ENCODE measurements around the gene GLYATL2.

Gene GLYATL2, protein sequence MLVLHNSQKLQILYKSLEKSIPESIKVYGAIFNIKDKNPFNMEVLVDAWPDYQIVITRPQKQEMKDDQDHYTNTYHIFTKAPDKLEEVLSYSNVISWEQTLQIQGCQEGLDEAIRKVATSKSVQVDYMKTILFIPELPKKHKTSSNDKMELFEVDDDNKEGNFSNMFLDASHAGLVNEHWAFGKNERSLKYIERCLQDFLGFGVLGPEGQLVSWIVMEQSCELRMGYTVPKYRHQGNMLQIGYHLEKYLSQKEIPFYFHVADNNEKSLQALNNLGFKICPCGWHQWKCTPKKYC

DNA sequence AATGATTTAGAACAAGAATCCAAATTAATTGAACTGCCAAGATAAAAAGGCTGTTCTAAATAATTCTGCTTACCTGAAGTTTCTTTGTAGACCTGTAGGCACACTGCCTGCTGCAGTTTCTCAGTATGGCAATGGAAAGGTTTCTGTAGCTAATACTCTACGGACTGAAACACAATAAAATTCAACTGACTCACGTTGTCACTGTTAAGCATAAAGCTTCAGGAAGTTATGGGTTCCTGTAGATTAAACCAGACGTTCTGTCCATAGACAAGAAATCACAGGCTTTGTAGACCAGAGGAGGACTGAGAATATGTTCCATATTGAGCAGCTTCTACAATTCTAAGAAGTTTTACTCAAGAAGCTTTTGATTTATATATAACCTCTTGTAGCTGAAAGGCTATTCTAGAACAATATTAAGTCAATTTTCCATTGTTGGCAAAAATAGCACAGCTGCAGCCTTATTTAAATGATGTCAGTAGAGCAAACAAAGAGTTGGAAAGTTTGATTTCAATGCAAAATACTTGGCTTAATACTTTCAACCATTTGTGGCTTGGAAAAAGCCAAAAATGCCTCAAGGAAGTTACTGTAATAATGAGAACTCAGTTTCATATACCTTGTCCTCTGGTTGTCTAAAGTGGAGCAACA is at the start of gene GLYATL2:
Gene GLYATL2, minus strand, starts transcription at position 344 of the 645 bp plus-strand sequence. CDS start 5,092 bp downstream, outside the sequence.
- no peak for DNase-seq (ENCODE audit: low read depth)

DNA sequence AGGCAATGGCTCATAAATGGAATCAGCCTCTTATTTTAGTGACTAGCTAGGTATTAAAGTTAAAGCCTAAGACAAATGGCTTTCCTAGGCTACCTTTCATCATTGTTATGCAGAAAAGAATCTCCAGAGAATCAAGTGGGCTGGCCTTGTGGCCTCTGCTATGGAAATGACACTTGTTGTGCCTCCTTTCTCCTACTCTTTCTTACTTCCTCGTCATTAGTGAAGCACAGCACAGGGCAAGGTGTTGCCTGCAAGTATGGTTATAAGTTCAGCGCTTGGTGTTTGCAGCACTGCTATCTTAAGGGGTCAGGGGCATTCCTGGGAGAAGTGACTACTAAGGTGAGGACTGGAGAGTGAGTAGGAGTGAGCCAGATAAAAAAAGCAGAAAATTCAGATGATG is 49.4 kb upstream of the GLYATL2 start:
- no peak for DNase-seq (ENCODE audit: low read depth)

- no peak for DNase-seq (ENCODE audit: low read depth)
These were observed 44.1 kb upstream of the GLYATL2 start for GRCh38 chr11:58888579-58888978.

DNA sequence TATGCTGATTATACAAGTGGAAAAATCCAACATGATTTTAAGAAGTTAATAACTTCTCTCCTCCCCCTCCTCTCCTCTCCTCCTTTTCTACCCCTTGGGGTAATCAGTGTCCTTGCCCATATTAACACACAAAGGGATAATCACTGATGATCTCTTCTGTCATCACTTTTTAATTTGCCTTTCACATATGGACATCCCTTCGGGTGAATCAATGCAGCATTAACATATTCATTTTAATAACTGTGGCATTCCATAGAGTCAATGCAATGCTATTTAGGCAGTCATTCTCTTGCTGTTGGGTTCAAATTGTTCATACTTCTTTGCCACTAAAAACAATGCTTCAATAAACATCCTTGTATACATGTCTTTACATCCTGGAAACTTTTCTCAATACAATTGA is 42.9 kb upstream of the GLYATL2 start:
- DNase-seq (ENCODE audit: low read depth), result no peak

- DNase-seq (ENCODE audit: low read depth), result no peak
These were observed 36.1 kb upstream of the GLYATL2 start for GRCh38 chr11:58880625-58881024.

GRCh38 chr11:58880166-58880565 is 35.7 kb upstream of the GLYATL2 start:
- no peak for DNase-seq (ENCODE audit: low read depth)

DNA sequence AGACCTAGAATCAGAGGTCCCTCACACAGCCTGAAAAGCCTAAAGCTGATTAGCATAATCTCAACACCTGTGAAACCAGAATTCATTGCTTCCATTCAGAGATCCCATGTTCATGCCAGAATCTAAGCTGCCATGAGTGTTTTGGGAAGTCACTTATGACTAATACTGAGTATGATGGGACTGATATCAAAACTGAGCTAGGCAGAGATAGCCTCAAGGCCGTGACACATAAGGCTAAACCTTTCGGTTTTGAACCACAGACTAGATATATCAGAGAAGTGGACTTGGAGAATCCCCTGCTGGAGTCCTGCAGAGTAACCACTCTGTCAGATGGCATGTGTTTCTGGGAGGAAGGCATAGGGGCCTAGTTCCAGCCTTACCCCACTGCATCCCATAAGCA is 23.1 kb upstream of the GLYATL2 start:
- DNase-seq (ENCODE audit: low read depth), result no peak

GRCh38 chr11:58866788-58867187 is 22.3 kb upstream of the GLYATL2 start:
- no peak for DNase-seq (ENCODE audit: low read depth)

DNA sequence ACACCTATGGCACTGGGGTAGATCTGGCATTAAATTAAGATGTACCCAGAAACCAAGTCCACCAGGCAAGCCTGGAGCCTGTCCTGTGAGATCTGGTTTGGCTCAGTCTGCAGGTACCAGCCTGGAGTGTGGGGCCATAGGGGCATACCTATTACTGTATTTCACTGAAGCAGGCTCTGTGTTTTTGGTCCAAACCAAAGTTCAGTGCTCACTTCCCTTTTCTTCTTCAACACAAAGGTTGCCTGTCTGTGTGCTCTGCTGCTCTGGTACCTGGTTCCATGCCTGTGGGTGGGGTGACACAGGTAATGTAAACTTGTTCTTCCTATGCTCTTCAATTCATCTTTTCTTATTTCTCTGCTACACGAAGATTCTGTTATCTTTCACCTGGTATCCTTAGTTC is 19.8 kb upstream of the GLYATL2 start:
- DNase-seq (ENCODE audit: low read depth), result no peak

- DNase-seq (ENCODE audit: low read depth), result no peak
These were observed 19.2 kb upstream of the GLYATL2 start for GRCh38 chr11:58863697-58864096.

DNA sequence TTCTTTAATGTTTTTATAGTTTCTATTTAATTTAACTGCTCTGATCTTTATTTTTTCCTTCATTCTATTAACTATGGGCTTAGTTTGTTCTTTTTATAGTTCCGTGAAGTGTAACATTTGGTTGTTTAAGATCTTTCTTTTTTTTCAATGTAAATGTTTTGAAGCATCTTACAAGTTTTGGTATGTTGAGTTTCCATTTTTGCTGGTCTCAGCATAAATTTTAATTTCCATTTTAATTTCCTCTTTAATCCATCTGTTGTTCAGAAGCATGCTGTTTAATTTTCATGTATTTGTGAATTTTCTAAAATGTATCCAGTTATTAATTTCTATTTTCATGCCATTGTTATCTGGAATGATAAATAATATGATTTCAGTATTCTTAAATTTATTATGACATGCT is 17.0 kb upstream of the GLYATL2 start:
- DNase-seq (ENCODE audit: low read depth), result no peak

- no peak for DNase-seq (ENCODE audit: low read depth)
These were observed 12.3 kb upstream of the GLYATL2 start for GRCh38 chr11:58856806-58857205.

DNA sequence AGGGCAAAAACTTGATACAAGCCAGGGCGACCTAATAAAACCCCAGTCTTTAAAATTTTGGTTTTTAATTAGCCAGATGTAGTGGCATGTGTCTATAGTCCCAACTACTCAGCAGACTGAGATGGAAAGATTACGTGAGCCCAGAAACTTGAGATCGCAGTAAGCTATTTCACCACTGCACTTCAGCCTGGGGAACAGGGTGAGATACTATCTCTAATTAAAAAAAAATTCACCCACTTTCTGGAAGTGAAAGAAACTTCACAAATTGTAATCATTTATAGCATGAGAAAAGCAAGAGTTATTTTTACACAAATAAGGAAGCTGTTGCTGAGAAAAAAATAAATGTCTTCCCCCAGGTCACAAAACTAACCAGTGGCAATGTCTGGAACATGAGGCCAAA is 882 bp upstream of the GLYATL2 start:
- no peak for DNase-seq (ENCODE audit: low read depth)

- DNase-seq (ENCODE audit: low read depth), result no peak
These were observed 6.7 kb downstream of the GLYATL2 start for GRCh38 chr11:58837707-58838388.

- no peak for DNase-seq (ENCODE audit: low read depth)
These were observed 12.4 kb downstream of the GLYATL2 start for GRCh38 chr11:58832056-58832645.

GRCh38 chr11:58830673-58831301 is 13.7 kb downstream of the GLYATL2 start:
- no peak for DNase-seq (ENCODE audit: low read depth)

DNA sequence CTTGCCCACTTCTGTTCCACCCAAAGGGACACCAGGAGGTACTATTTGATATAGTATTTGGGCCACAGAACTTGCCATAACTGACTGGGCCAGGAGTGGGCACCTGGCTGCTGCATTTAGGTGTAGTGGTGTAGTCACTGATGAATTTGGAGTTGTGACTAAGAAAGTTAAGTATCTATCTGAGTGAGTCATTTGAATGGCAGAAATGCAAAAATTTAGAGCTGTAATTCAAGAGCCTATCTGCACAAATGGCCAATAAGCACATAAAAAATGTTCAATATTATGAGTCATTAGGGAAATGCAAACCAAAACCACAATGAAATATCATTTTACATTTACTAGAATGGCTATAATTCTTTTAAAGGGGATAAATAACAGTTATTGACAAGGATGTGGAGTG is 14.7 kb downstream of the GLYATL2 start:
- peak; percentile 1 for DNase-seq (ENCODE audit: low read depth)

GRCh38 chr11:58813693-58814092 is 30.8 kb downstream of the GLYATL2 start:
- DNase-seq (ENCODE audit: low read depth), result no peak

- no peak for DNase-seq (ENCODE audit: low read depth)
These were observed 33.0 kb downstream of the GLYATL2 start for GRCh38 chr11:58811499-58811898.

DNA sequence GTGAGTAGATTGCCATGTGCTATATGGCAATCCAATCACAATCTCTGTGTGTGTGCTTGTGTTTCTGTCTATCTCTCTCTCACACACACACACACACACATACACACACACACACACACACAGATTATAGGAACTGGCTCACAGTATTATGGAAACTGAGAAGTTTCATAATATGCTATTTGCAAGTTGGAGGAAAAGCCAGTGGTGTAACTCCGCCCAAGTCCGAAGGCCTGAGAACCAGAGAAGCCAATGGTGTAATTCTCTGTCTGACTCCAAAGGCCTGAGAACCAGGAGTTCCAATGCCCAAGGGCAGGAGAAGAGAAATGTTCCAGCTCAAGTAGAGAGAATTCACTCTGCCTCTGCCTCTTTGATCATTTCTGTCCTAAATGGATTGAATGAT is 37.2 kb downstream of the GLYATL2 start:
- no peak for DNase-seq (ENCODE audit: low read depth)

DNA sequence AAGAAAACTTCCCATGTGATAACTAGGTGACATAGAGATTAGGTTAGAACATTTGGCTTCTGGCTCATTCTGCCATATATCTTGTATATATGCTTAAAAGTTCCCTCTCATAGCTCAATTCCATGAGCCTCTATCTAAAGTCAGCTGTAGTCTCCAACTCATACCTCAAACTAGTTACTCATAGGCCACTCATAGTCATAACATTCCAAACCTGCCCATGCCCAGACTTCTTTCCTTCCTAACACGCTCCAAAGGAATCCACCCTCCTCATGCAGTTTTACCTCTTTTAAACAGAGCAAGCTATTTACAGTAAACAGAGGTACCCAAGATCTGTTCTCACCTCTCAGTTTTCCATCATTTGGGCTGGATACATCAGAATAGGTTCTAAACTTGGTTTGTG is 39.4 kb downstream of the GLYATL2 start:
- DNase-seq (ENCODE audit: low read depth), result no peak

GRCh38 chr11:58801974-58802545 is 42.4 kb downstream of the GLYATL2 start:
- no peak for DNase-seq (ENCODE audit: low read depth)
